ENCODE measurements around the gene CBFA2T2.
"Not testable (repeated sequence)": the region's sequence is repeated elsewhere in the genome, so short reads cannot be mapped to it uniquely, and the experiment has no call there.

The CBFA2T2 gene

DNA sequence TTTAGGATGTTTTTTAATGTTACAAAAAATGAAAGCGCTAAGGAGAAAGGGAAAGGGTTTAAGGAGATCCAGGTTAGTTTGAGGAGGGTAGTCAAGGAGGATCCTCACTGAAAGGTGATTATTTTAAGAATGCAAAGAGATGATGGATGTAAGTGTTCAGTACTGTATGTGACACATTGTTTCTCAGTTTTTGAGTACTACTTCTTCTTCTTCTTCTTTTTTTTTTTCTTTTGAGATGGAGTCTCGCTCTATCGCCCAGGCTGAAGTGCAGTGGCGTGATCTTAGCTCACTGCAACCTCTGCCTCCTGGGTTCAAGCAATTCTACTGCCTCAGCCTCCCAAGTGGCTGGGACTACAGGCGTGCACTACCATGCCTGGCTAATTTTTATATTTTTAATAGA lies 83.4 kb downstream of the CBFA2T2 start:
- not testable (repeated sequence) for DNase-seq (ENCODE audit: low read depth in 2 of 2)

GRCh38 chr20:33575282-33575681 lies 85.4 kb downstream of the CBFA2T2 start:
- DNase-seq (ENCODE audit: low read depth in 2 of 2), result no peak

GRCh38 chr20:33576432-33577125 lies 86.7 kb downstream of the CBFA2T2 start:
- no peak for DNase-seq (ENCODE audit: low read depth in 2 of 2)

DNA sequence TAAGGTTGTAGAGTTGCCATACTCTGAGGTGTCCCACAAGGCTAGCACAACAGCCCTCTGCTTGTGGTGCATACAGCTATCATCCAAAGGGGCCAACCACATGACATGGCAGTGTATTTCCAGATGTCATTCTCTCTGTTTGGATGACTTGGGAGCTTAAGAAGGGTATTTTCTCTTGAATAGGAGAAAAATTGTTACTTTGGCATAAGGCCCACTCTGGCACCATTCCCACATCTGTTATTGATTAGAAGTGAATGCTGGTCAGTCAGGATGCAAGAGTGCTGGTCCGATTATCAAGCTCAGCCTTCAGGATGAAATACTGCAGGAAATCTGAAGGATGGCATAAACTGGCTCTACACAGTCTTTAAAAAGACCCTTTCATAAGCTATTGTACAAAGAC lies 88.6 kb downstream of the CBFA2T2 start:
- no peak for DNase-seq (ENCODE audit: low read depth in 2 of 2)

GRCh38 chr20:33583143-33583542 lies 93.2 kb downstream of the CBFA2T2 start:
- DNase-seq (ENCODE audit: low read depth in 2 of 2), result no peak

DNA sequence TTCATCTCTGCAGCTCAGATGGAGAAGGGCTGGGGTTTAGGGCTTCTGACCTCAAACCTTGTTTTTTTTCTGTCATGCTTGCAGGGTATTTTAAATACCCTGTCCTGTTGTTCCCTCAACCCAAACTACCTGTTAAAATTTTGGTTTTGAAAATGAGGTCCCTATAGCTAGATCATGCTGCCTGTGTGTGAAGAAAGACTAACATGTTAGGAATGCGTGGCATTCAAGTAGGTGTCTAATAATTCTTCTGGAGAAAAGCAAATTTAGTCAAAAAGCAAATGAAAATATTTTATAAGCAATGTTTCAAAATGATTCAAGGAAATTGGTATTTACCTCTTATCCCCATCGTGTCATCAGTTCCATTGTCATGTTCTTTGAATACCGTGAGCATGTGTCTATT lies 95.1 kb downstream of the CBFA2T2 start:
- no peak for DNase-seq (ENCODE audit: low read depth in 2 of 2)

GRCh38 chr20:33585413-33585812 lies 95.5 kb downstream of the CBFA2T2 start:
- no peak for DNase-seq (ENCODE audit: low read depth in 2 of 2)

DNA sequence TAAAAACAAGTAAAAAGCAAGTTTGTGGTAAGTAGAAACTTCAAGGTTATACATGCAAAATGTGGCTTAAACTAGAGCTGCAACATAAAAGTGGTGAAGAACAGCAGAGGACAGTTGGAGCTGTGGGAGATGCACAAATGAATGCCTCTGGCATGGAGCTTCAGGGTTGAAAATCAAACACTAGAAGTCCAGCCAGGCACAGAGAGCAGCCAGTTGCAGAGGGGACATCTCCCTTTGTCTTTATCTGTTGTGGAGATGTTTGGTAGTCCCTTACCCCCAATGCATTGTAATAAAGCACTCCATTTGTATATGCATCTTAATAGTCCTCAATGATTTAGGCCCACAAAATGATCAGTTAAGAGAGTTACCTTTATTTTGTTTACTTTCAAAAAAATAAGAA lies 99.2 kb downstream of the CBFA2T2 start:
- no peak for DNase-seq (ENCODE audit: low read depth in 2 of 2)

DNA sequence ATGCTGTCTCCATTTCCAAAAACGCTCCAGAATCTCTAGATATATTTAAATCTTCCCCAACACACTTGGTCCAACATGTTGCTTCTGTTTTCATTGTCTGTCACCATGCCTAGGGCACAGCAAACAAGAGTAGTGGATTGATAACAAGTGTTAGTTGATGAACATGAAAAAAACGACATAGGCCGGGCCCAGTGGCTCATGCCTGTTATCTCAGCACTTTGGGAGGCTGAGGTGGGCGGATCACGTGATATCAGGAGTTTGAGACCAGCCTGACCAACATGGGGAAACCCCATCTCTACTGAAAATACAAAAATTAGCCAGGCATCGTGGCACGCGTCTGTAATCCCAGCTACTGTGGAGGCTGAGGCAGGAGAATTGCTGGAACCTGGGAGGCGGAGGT lies 102.0 kb downstream of the CBFA2T2 start:
- DNase-seq (ENCODE audit: low read depth in 2 of 2), result not testable (repeated sequence)

DNA sequence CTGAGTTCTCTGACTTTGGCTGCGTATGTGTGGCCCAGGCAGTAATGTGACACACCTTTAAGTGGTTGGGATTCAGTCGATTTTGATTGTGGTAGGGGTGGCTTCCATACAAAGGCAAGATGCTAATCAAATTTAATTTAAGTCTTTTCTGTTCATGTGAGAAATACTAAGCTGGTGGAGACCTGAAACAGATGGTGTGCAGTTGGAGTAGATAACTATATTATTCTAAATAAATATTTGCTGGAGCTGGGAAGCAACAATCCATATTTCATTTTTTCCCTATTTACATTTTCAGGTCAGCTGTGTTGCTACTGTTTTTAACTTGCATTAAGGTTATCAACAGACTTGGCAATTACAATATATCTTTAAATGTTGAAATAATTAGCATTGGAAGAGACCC lies 104.8 kb downstream of the CBFA2T2 start:
- DNase-seq (ENCODE audit: low read depth in 2 of 2), result no peak

- no peak for DNase-seq (ENCODE audit: low read depth in 2 of 2)
These were observed 110.5 kb downstream of the CBFA2T2 start for GRCh38 chr20:33600414-33600813.

- DNase-seq (ENCODE audit: low read depth in 2 of 2), result no peak
These were observed 111.1 kb downstream of the CBFA2T2 start for GRCh38 chr20:33600981-33601380.

DNA sequence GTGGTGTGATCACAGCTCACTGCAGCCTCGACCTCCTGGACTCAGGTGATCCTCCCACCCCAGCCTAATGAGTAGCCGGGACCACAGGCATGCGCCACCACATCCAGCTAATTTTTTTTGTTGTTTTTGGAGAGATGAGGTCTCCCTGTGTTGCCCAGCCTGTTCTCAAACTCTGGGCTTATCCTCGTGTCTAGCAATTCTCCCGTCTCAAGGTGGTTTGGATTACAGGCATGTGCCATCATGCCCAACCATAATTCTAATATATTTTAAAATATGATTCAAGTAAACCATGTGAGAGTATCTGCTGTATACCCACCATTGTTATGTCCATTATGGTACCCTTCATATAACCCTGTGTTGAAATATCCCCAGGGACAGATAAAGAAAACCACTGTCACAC lies 112.0 kb downstream of the CBFA2T2 start:
- DNase-seq (ENCODE audit: low read depth in 2 of 2), result no peak

DNA sequence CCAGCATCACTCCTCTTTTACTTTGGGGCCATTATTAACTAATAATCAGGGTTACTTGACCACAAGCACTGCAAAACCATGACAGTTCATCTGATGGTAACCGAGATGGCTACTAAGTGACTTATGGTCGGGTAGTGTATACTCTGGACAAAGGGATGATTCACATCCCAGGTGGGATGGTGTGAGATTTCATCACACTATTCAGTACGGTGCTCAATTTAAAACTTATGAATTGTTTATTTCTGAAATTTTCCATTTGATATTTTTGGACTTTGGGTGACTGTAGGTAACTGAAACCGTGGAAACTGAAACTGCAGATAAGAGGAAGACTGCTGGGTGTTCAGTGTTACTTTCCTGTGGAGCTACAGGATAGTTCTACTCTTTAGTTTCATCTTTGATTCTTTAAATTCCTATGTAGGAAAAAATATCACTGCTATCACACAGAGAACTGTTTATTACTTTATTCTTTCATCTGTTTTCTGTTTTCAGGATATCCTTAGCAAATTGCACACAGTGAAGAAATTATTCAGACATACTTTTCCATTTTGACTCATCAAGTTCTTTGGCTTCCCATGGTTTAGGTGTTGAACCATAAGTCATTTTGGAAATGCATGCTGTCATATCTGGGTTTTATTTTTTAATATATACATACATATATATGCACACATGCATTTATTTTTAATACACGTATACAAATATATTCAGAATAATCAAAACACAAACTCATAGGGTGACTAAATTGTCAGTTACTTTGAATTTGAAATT lies 113.1 kb downstream of the CBFA2T2 start:
- no peak for DNase-seq (ENCODE audit: low read depth in 2 of 2)

GRCh38 chr20:33604084-33604990 lies 114.4 kb downstream of the CBFA2T2 start:
- DNase-seq (ENCODE audit: low read depth in 2 of 2), result no peak

DNA sequence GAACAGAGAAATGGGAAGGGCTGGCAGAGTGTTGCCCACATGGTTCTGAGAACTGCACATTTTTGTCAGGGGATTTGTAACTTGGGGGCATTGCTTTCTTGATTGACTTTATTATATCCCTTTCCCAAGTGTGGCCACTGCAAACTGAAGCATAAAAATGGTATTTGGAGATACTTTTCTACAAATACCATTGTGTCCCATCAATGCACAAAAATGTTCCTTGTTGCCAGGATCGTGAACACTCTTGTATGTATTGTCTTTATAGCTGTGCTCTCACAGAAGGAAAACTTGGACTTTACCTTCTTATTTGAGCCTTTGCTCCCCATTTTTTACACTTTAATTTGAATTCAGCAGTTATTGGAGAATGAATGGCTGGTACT lies 115.1 kb downstream of the CBFA2T2 start:
- no peak for DNase-seq (ENCODE audit: low read depth in 2 of 2)

- no peak for DNase-seq (ENCODE audit: low read depth in 2 of 2)
These were observed 116.3 kb downstream of the CBFA2T2 start for GRCh38 chr20:33606118-33606771.

DNA sequence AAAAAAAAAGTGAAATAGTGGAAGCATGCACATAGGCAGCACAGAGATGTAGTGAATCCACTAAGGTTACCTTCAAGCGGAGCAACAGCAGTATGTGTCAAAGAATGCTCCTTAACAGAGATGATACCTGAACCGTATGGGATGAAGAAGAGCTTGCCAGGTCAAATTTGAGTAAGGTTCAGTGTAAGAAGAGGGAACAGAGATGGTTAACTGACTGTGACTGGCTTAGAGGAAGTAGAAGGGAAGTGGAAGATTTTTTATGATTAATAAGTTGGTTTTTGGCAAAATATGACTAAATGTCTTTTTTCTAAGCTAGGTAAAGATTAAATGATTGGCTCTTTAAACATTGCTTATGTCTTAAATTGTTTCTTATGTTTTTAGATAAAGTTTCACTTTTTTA lies 119.6 kb downstream of the CBFA2T2 start:
- no peak for DNase-seq (ENCODE audit: low read depth in 2 of 2)

GRCh38 chr20:33611106-33611505 lies 121.2 kb downstream of the CBFA2T2 start:
- DNase-seq (ENCODE audit: low read depth in 2 of 2), result no peak

GRCh38 chr20:33612001-33612400 lies 122.1 kb downstream of the CBFA2T2 start:
- no peak for DNase-seq (ENCODE audit: low read depth in 2 of 2)

DNA sequence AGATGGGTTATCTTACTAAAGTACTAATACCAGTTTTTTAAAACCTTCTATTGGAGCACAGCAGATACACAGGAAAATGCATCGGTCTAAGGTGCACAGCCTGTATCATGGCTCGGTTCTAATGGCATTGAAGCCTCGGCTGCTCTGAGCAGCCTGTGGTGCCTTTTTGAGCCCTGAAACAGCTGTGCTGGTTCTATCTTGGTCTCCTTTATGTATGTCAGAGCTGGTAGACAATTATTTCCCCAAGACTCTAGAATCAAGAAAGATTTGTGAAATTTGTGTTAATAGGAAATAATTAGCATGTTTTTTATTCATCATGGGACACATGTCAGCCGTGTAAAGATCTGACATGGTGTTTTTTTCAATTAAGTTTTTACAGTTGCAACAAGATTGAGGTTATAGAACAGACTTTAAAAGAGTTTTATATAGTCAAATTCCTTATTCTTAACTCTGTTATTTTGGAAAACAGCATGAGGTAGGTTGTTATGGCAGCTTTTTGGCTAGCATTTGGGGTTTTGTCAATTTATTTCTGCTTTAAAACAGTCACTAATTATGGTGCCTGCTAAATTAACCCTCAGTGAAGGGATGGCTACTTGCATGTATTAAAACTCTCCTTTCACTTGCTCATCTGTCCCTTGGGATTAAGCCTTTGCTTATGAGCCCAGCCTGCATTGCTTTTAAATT lies 132.0 kb downstream of the CBFA2T2 start:
- no peak for DNase-seq (ENCODE audit: low read depth in 2 of 2)

All from stimulated activated CD8-positive, alpha-beta memory T cell treated with anti-CD3 and anti-CD28 coated beads, Interleukin-7, amount 100 ng/mL, for 1 hour (primary cell).